HEK293 (cell line): Measurements from ENCODE around the gene ACACB.

ENCODE experiments used
- CTCF ChIA-PET: fragments of 350-600 bp; formaldehyde crosslinking; extraction: SDS; loops from one replicate; lab custom pipeline; 2021; ENCODE audit warnings: antibody characterized with exemption; lab: Yijun Ruan, JAX
- POLR2A ChIA-PET: fragments of 300-600 bp; formaldehyde crosslinking; extraction: SDS; loops from one replicate; lab custom pipeline; 2020; ENCODE audit warnings: antibody characterized with exemption, inconsistent platforms; lab: Yijun Ruan, JAX
- H3K27ac ChIP-seq: fragments of 200-500 bp; sonication (Bioruptor generic); 2 replicates; pipeline ENCODE4 v1.5.1; 2014; ENCODE audit warnings: low read depth, low read length, control low read depth, inconsistent platforms; ENCODE audit errors: extremely low read depth
- H3K36me3 ChIP-seq, 2 experiments: fragments of 200-500 bp in 1 of 2; sonication (Bioruptor generic) in 1 of 2; 1 replicate in 1 of 2; 2 replicates in 1 of 2; pipeline ENCODE4 v1.5.1; 2014 to 2017; ENCODE audit warnings: inconsistent platforms in 2 of 2, low read length in 2 of 2; ENCODE audit not compliant: control insufficient read depth in 2 of 2, insufficient read depth in 1 of 2
- H3K4me1 ChIP-seq: fragments of 200-500 bp; sonication (Bioruptor generic); 2 replicates; pipeline ENCODE4 v1.5.1; 2014; ENCODE audit warnings: mild to moderate bottlenecking, low read length, inconsistent platforms; ENCODE audit not compliant: control insufficient read depth, insufficient read depth
- H3K4me3 ChIP-seq: 2 replicates; pipeline ENCODE4 v1.5.1; 2011; ENCODE audit warnings: low read depth, mild to moderate bottlenecking, control low read depth, low read length, moderate library complexity
- H3K9me3 ChIP-seq: fragments of 200-500 bp; sonication (Bioruptor generic); 2 replicates; pipeline ENCODE4 v1.5.1; 2014; ENCODE audit warnings: low read depth, low read length, inconsistent platforms; ENCODE audit not compliant: control insufficient read depth, insufficient read depth
- GLI2 ChIP-seq: fragments of 450-650 bp; formaldehyde crosslinking; IDR thresholded peaks from 2 replicates; pipeline ENCODE4; 2017; ENCODE audit warnings: missing biosample characterization, missing genetic modification characterization, low read depth, borderline replicate concordance
- ZFP3 ChIP-seq: fragments of 450-650 bp; formaldehyde crosslinking; IDR thresholded peaks from 2 replicates; pipeline ENCODE4 v1.5.1; 2016; ENCODE audit warnings: low read depth, missing biosample characterization, missing genetic modification characterization
- ZNF112 ChIP-seq: fragments of 450-650 bp; formaldehyde crosslinking; IDR thresholded peaks from 2 replicates; pipeline ENCODE4 v1.5.0; 2017; ENCODE audit warnings: missing biosample characterization, missing genetic modification characterization
- ZNF121 ChIP-seq: fragments of 450-650 bp; formaldehyde crosslinking; IDR thresholded peaks from 2 replicates; pipeline ENCODE4 v1.5.1; 2016; ENCODE audit warnings: missing biosample characterization, missing genetic modification characterization
- ZNF133 ChIP-seq: fragments of 450-650 bp; formaldehyde crosslinking; IDR thresholded peaks from 2 replicates; pipeline ENCODE4 v1.5.1; 2016; ENCODE audit warnings: missing biosample characterization, missing genetic modification characterization
- ZNF350 ChIP-seq: fragments of 450-650 bp; formaldehyde crosslinking; IDR thresholded peaks from 2 replicates; pipeline ENCODE4 v1.5.0; 2017; ENCODE audit warnings: missing biosample characterization, mild to moderate bottlenecking, missing genetic modification characterization
- ZNF423 ChIP-seq: fragments of 450-650 bp; formaldehyde crosslinking; IDR thresholded peaks from 2 replicates; pipeline ENCODE4 v1.5.1; 2016; ENCODE audit warnings: missing biosample characterization, missing genetic modification characterization
- ZNF521 ChIP-seq: fragments of 450-650 bp; formaldehyde crosslinking; IDR thresholded peaks from 2 replicates; pipeline ENCODE4 v1.5.1; 2017; ENCODE audit warnings: missing biosample characterization, mild to moderate bottlenecking, missing genetic modification characterization
- ZNF660 ChIP-seq: fragments of 450-650 bp; IDR thresholded peaks from 2 replicates; pipeline ENCODE4 v1.5.1; 2018; ENCODE audit warnings: missing biosample characterization, mild to moderate bottlenecking, missing genetic modification characterization
- ZNF777 ChIP-seq: fragments of 450-650 bp; formaldehyde crosslinking; IDR thresholded peaks from 2 replicates; pipeline ENCODE4 v1.5.1; 2017; ENCODE audit warnings: missing biosample characterization, missing genetic modification characterization, borderline replicate concordance
- ZNF843 ChIP-seq: fragments of 450-650 bp; formaldehyde crosslinking; IDR thresholded peaks from 2 replicates; pipeline ENCODE4 v1.5.1; 2016; ENCODE audit warnings: missing biosample characterization, missing genetic modification characterization
- TF ChIP-seq, protein P1 (sequence below): fragments of 450-650 bp; formaldehyde crosslinking; IDR thresholded peaks from 2 replicates; pipeline ENCODE4 v1.5.1; 2016; ENCODE audit warnings: missing biosample characterization, missing genetic modification characterization, low read depth
- TF ChIP-seq, protein P2 (sequence below): fragments of 450-650 bp; formaldehyde crosslinking; IDR thresholded peaks from 2 replicates; pipeline ENCODE4 v1.5.1; 2016; ENCODE audit warnings: missing biosample characterization, missing genetic modification characterization
- TF ChIP-seq, protein P3 (sequence below): fragments of 450-650 bp; formaldehyde crosslinking; IDR thresholded peaks from 2 replicates; pipeline ENCODE4 v1.5.1; 2016; ENCODE audit warnings: missing biosample characterization, missing genetic modification characterization
- TF ChIP-seq, protein P4 (sequence below): fragments of 450-650 bp; formaldehyde crosslinking; IDR thresholded peaks from 2 replicates; pipeline ENCODE4 v1.5.1; 2016; ENCODE audit warnings: missing biosample characterization, missing genetic modification characterization
- TF ChIP-seq, protein P5 (sequence below): fragments of 450-650 bp; formaldehyde crosslinking; optimal IDR thresholded peaks from 2 replicates; pipeline ENCODE3; 2016; ENCODE audit warnings: missing biosample characterization, mild to moderate bottlenecking, missing genetic modification characterization

ACACB gene

DNA sequence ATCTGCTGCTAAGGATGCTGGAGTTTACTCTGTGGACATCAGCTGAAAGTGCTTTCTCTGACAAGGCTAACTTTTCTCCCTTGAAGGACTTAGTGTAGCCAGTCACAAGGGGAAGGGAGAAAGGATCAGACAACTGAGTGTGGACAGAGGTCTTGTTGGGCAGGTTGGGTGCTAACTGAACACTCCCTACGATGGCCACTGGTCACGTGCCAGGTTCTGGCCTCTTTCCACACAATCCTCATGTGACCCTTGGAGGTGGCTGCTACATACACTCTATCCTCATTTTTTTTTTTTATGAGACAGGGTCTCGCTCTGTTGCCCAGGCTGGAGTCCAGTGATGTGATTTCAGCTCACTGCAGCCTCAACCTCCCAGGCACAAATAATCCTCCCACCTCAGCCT, 153.0 kb downstream of the ACACB start:
- H3K9me3 ChIP-seq, result no peaks in the 10 kb centered on the region
- ChIA-PET CTCF (interaction anchor here (1.2 to 2.0 kb wide), 2 partner anchors 108 to 118 kb away, joined by 6 to 12 read pairs; no protein-coding TSS in a partner anchor), POLR2A (no interaction called here)
- no peak overlapping the region for H3K4me3 ChIP-seq
- H3K36me3 ChIP-seq, result peaks cover 0 to 19% of the 10 kb centered on the region in 2 experiments; a peak in 1 of 3 replicates
- no peaks in the 10 kb centered on the region for H3K4me1 ChIP-seq
- no peak overlapping the region for H3K27ac ChIP-seq
- TF ChIP-seq ZNF660 (tag by site-specific recombination), result no peak
- TF ChIP-seq ZNF121 (tag by site-specific recombination), result 0 out of 2 replicates have a peak, but pooled peaks have one; percentile 22

DNA sequence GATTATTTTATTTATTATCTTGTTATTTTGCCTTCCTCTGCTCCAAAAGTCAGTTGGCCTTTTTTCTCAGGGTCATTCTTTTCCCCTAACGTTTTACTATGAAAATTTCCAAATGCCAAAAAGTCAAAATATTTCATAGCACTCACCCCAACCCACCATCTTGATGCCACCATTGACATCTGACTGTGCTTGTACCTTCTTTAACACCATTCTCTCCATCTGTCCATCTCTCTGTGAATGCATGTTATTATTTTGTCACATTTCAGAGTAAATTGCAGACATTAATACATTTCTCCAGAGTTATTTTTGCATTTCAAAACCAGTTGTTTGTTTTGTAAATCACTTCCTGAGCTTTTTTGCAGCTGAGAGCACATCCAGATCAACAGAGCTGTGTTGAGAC, 154.1 kb downstream of the ACACB start:
- Histone ChIP-seq H3K4me3 (no peak overlapping the region), H3K27ac (no peak overlapping the region), H3K36me3 (peaks cover 0 to 10% of the 10 kb centered on the region in 2 experiments; a peak in 1 of 3 replicates), H3K4me1 (no peaks in the 10 kb centered on the region), H3K9me3 (no peaks in the 10 kb centered on the region)
- ChIA-PET CTCF (interaction anchor here (0.5 to 0.7 kb wide), 3 partner anchors 44 to 146 kb away, joined by 3 to 5 read pairs (median 3); no protein-coding TSS in a partner anchor), POLR2A (no interaction called here)
- TF ChIP-seq, protein P1, sequence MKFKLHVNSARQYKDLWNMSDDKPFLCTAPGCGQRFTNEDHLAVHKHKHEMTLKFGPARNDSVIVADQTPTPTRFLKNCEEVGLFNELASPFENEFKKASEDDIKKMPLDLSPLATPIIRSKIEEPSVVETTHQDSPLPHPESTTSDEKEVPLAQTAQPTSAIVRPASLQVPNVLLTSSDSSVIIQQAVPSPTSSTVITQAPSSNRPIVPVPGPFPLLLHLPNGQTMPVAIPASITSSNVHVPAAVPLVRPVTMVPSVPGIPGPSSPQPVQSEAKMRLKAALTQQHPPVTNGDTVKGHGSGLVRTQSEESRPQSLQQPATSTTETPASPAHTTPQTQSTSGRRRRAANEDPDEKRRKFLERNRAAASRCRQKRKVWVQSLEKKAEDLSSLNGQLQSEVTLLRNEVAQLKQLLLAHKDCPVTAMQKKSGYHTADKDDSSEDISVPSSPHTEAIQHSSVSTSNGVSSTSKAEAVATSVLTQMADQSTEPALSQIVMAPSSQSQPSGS (tag by site-specific recombination), result no peak
- TF ChIP-seq, protein P2, sequence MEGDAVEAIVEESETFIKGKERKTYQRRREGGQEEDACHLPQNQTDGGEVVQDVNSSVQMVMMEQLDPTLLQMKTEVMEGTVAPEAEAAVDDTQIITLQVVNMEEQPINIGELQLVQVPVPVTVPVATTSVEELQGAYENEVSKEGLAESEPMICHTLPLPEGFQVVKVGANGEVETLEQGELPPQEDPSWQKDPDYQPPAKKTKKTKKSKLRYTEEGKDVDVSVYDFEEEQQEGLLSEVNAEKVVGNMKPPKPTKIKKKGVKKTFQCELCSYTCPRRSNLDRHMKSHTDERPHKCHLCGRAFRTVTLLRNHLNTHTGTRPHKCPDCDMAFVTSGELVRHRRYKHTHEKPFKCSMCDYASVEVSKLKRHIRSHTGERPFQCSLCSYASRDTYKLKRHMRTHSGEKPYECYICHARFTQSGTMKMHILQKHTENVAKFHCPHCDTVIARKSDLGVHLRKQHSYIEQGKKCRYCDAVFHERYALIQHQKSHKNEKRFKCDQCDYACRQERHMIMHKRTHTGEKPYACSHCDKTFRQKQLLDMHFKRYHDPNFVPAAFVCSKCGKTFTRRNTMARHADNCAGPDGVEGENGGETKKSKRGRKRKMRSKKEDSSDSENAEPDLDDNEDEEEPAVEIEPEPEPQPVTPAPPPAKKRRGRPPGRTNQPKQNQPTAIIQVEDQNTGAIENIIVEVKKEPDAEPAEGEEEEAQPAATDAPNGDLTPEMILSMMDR (tag by site-specific recombination), result no peak
- TF ChIP-seq ZNF112 (tag by site-specific recombination) (no peak), GLI2 (no peak), ZNF133 (tag by site-specific recombination) (peak; percentile 96), ZNF777 (tag by site-specific recombination) (no peak)

DNA sequence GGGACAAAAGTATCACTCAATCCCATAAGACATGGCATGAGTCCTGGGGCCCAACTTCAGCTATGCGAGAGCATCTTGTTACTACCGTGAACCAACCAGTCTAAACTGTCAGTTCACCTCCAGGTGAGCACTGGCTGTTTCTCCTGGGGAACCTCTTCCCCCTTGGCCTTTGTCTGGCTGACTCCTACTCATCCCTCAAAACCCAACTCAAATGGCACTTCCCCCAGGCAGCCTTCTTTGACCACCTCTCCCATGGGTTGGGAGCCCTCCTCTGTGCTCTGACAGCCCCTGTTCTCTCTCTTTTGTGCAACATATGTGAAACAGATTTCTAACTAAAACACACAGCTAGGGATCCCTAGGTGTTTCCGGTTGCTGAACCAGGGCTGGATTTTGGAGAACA, 155.0 kb downstream of the ACACB start:
- TF ChIP-seq, protein P2 (tag by site-specific recombination), result no peak
- TF ChIP-seq, protein P3, sequence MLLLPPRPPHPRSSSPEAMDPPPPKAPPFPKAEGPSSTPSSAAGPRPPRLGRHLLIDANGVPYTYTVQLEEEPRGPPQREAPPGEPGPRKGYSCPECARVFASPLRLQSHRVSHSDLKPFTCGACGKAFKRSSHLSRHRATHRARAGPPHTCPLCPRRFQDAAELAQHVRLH (tag by site-specific recombination), result no peak
- peak; percentile 81 for TF ChIP-seq ZFP3 (tag by site-specific recombination)
- no peak overlapping the region for H3K4me3 ChIP-seq
- H3K27ac ChIP-seq, result no peak overlapping the region
- H3K9me3 ChIP-seq, result no peaks in the 10 kb centered on the region
- ChIA-PET CTCF (interaction anchor here (0.5 to 1.0 kb wide), 3 partner anchors 15 to 1407 kb away, joined by 3 to 5 read pairs (median 3); no protein-coding TSS in a partner anchor), POLR2A (no interaction called here)
- H3K36me3 ChIP-seq, result peaks cover 0 to 3% of the 10 kb centered on the region in 2 experiments; a peak in 1 of 3 replicates
- H3K4me1 ChIP-seq, result no peaks in the 10 kb centered on the region

DNA sequence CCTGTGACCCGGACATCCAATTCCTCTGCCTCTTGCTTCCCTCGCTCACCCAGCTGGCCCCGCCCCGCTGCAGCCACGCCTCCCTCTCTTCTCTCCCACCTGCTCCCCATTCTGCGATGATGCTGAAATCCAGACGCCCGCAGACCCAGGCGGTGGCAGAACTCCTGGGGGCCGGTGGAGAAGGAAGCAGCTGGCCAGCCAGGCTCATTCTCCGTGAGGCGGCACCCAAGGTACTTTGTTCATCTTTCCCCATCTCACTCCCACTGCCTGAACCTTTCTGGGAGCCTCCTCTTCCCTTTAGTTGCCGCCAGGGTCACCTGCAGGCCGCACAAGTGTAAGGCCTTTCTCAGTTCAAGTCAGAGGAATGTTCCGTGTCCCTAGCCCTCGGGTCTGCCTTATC, 157.0 kb downstream of the ACACB start:
- Histone ChIP-seq H3K4me3 (no peak overlapping the region), H3K4me1 (no peaks in the 10 kb centered on the region)
- TF ChIP-seq, protein P4, sequence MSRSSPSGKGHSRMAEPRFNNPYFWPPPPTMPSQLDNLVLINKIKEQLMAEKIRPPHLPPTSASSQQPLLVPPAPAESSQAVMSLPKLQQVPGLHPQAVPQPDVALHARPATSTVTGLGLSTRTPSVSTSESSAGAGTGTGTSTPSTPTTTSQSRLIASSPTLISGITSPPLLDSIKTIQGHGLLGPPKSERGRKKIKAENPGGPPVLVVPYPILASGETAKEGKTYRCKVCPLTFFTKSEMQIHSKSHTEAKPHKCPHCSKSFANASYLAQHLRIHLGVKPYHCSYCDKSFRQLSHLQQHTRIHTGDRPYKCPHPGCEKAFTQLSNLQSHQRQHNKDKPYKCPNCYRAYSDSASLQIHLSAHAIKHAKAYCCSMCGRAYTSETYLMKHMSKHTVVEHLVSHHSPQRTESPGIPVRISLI, result no peak
- TF ChIP-seq, protein P5, sequence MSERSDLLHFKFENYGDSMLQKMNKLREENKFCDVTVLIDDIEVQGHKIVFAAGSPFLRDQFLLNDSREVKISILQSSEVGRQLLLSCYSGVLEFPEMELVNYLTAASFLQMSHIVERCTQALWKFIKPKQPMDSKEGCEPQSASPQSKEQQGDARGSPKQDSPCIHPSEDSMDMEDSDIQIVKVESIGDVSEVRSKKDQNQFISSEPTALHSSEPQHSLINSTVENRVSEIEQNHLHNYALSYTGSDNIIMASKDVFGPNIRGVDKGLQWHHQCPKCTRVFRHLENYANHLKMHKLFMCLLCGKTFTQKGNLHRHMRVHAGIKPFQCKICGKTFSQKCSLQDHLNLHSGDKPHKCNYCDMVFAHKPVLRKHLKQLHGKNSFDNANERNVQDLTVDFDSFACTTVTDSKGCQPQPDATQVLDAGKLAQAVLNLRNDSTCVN (tag by site-specific recombination), result no peak
- TF ChIP-seq ZNF521 (tag by site-specific recombination) (no peak), ZNF843 (no peak), ZNF423 (tag by site-specific recombination) (no peak), ZNF350 (tag by site-specific recombination) (no peak)
- TF ChIP-seq, all 188 proteins: peak for 0
- no peaks in the 10 kb centered on the region for H3K36me3 ChIP-seq
- H3K27ac ChIP-seq, result no peak overlapping the region
- CTCF ChIA-PET, result interaction anchor here (0.7 to 1.2 kb wide), 2 partner anchors 10 to 43 kb away, joined by 4 read pairs; no protein-coding TSS in a partner anchor
- POLR2A ChIA-PET, result no interaction called here
- no peaks in the 10 kb centered on the region for H3K9me3 ChIP-seq
